Right renal cortex interstitium (tissue), 3 donors: ENCODE measurements around the gene CBX4. TPM values are rescaled to one million over a fixed set of nuclear protein-coding genes. Genes with fewer than 3 reads are reported as not detected.

ENCODE experiments used
- DNase-seq, 3 donors: peaks; one replicate each; pipeline ENCODE4 v3.0.0-alpha.2; 2013; ENCODE audit warnings: low read depth in 3 of 3, low spot score in 2 of 3
- polyA plus RNA-seq, 3 donors: library from polyadenylated mRNA; unstranded; fragments of 120-200 nt; gene quantifications; one replicate each; pipeline ENCODE4 v1.2.1, GENCODE V29; 2013; ENCODE audit not compliant: insufficient read length in 3 of 3

The CBX4 gene
- 10 to 100 TPM in 2 of 3 donors, 1 to 10 TPM in 1; 8.7 to 11.4 (median 11.2) TPM for polyA plus RNA-seq

GRCh38 chr17:79839356-79840268, at the start of gene CBX4:
TSS of gene CBX4 (minus strand) at chr17:79839440. CDS start at chr17:79839251, 189 bp downstream.
- DNase-seq: peak in 2 of 3 donors; percentile 78 to 82

GRCh38 chr17:79888009-79888540, 48.8 kb upstream of the CBX4 start:
- DNase-seq: no peak

- DNase-seq: no peak
These were observed 48.3 kb upstream of the CBX4 start for GRCh38 chr17:79887451-79887991.

GRCh38 chr17:79883202-79883601, 44.0 kb upstream of the CBX4 start:
- no peak for DNase-seq

GRCh38 chr17:79878329-79878947, 39.2 kb upstream of the CBX4 start:
- no peak for DNase-seq

GRCh38 chr17:79877041-79877440, 37.8 kb upstream of the CBX4 start:
- no peak for DNase-seq

GRCh38 chr17:79875511-79875910, 36.3 kb upstream of the CBX4 start:
- DNase-seq: no peak

GRCh38 chr17:79874329-79874981, 35.2 kb upstream of the CBX4 start:
- no peak for DNase-seq

GRCh38 chr17:79873583-79873982, 34.3 kb upstream of the CBX4 start:
- DNase-seq: no peak

- no peak for DNase-seq
These were observed 33.5 kb upstream of the CBX4 start for GRCh38 chr17:79872762-79873161.

GRCh38 chr17:79871131-79871530, 31.9 kb upstream of the CBX4 start:
- DNase-seq: no peak

GRCh38 chr17:79870540-79870939, 31.3 kb upstream of the CBX4 start:
- no peak for DNase-seq

- no peak for DNase-seq
These were observed 27.7 kb upstream of the CBX4 start for GRCh38 chr17:79866791-79867518.

GRCh38 chr17:79865351-79866210, 26.3 kb upstream of the CBX4 start:
- no peak for DNase-seq

GRCh38 chr17:79864617-79865250, 25.5 kb upstream of the CBX4 start:
- DNase-seq: no peak

- no peak for DNase-seq
These were observed 24.9 kb upstream of the CBX4 start for GRCh38 chr17:79864147-79864546.

GRCh38 chr17:79862771-79863440, 23.7 kb upstream of the CBX4 start:
- DNase-seq: no peak

- no peak for DNase-seq
These were observed 23.0 kb upstream of the CBX4 start for GRCh38 chr17:79862238-79862637.
